HG02571 (cell line): Measurements from ENCODE around the gene RABGGTB.
"Not testable (repeated sequence)": the region's sequence is repeated elsewhere in the genome, so short reads cannot be mapped to it uniquely, and the experiment has no call there.

Source experiments
- ATAC-seq: cut with Tn5 transposase; IDR thresholded peaks from one replicate; pipeline ENCODE4 v1.9.1; 2021; ENCODE audit warnings: mild to moderate bottlenecking, moderate library complexity; ENCODE audit not compliant: unreplicated experiment

The RABGGTB gene

GRCh38 chr1:75785983-75786853 lies at the start of gene RABGGTB:
RABGGTB (plus strand) TSS chr1:75786256; CDS start chr1:75786272, 16 bp downstream.
- ATAC-seq, result peak; percentile 67

DNA sequence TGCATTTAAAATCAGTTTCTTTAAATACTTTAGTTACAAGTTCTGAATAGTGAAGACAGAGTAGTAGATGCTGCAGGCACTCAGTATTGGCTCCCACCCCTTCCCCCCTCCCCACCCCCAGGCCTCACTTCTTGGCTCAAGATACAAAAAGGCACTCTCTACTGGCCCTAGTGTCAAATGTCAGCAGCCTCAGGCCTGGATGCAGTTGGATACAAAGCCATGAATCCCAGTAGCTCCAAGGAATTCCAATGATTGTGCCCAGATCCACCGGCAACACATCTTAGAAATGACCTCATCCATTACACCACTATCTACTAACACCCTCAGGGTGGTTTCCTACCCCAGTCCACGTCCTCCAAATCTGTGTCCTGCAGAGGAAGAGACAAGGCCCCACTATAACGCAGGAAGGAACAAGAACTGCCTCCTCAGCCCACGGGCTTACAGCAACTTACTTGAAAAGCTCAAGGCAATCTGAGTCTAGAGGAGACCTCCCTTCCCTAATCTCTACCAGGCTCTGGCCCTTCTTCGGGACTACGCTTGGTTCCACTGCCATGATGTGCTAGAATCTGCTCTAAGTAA lies 43.9 kb upstream of the RABGGTB start:
- ATAC-seq, result no peak

- peak; percentile 42 for ATAC-seq
Observed at GRCh38 chr1:75745276-75745675, 40.8 kb upstream of the RABGGTB start.

- not testable (repeated sequence) for ATAC-seq
Observed at GRCh38 chr1:75757210-75757609, 28.8 kb upstream of the RABGGTB start.

- ATAC-seq, result not testable (repeated sequence)
Observed at GRCh38 chr1:75758543-75758942, 27.5 kb upstream of the RABGGTB start.

DNA sequence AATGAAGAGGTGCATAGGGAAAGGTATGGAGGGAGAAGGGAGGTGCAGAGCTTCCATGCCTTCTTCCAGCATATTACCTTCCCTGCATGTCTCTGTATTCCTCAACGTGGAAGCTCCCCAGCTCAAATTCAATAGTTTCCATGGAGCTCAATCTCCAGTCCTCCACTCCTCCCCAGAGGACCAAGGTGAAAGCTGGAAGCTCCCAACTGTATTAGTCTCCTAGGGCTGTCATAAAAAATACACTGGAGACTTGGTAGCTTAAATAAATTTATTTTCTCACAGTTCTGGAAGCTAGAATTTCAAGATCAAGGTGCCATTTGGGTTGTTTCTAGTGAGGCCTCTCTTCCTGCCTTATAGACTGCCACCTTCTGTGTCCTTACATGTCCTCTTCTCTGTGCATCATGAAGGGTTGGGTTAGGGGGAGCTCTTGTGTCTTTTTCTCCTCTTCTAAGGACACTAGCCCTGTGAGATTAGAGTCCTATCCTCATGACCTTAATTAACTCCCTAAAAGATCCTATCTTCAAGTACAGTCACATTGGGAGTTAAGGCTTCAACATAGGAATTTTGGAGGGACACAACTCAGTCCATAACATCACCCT lies 21.9 kb upstream of the RABGGTB start:
- ATAC-seq, result no peak

DNA sequence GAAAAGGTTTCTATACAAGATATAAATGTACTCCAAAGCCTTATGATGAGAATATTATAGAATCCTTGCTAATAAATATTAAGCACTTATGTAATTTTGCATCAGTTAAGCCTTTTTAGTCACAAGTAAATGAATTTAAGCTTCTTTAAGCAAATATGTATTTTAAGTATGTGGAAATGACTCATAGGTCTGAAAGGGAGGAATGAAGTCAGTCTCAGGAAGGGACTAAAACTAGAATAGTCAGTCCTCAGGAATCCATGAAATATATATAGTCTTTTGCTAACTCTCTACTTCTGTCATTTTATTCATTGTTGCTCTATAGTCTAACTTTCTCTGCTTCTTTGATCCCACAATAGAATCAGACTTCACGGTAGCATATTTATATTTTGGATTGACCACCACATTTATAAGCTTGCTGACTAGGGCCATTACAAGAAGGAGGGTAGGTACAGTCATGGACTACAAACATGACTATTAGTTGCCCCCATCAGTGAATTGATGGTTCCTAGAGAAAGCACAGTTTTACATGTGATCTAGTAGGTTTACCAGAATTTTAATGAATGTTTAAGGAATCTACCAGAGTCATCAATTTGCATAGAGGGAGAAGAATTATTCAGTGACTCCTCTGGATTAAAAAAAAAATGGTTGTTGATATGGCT lies 20.2 kb upstream of the RABGGTB start:
- ATAC-seq, result no peak

DNA sequence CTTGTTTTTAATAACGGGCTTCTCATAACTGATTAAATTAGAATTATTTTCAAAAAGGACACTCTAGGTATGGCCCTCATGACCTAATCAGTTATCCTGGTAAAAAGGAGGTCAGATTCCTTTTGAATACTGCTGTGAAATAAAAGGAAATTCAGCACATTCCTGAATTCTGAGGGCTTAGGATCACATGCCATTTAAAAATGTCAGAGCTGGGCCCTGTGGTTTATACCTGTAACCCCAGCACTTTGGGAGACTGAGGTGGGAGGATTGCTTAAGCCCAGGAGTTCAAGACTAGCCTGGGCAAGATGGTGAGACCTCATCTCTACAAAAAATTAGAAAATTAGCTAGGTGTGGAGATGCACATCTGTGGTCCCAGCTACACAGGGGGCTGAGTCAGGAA lies 18.0 kb upstream of the RABGGTB start:
- no peak for ATAC-seq

- ATAC-seq, result no peak
Observed at GRCh38 chr1:75770761-75771160, 15.3 kb upstream of the RABGGTB start.

DNA sequence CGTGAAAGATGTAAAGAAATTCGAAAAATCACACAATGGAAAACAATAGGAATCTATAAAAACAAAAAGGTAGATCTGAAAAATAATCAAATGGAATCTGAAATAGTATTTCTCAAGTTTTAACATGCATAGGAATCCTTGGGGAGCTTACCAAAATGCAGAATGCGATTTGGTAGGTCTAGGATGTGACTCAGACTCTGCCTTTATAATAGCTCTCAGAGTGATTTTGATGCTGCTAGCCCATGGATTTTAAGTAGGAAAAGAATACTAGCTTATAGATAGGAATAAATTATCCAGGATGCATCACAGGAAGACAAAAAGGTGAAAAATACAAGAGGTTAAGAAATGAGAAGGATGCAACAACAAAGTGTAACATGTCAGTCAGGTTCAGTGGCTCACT lies 14.1 kb upstream of the RABGGTB start:
- no peak for ATAC-seq

GRCh38 chr1:75777812-75778211 lies 8.2 kb upstream of the RABGGTB start:
- ATAC-seq, result not testable (repeated sequence)

GRCh38 chr1:75778694-75779093 lies 7.4 kb upstream of the RABGGTB start:
- ATAC-seq, result not testable (repeated sequence)

- ATAC-seq, result not testable (repeated sequence)
Observed at GRCh38 chr1:75780183-75780582, 5.9 kb upstream of the RABGGTB start.

- not testable (repeated sequence) for ATAC-seq
Observed at GRCh38 chr1:75783920-75784319, 2.1 kb upstream of the RABGGTB start.

GRCh38 chr1:75785320-75785982 lies 605 bp upstream of the RABGGTB start:
- peak; percentile 16 for ATAC-seq

DNA sequence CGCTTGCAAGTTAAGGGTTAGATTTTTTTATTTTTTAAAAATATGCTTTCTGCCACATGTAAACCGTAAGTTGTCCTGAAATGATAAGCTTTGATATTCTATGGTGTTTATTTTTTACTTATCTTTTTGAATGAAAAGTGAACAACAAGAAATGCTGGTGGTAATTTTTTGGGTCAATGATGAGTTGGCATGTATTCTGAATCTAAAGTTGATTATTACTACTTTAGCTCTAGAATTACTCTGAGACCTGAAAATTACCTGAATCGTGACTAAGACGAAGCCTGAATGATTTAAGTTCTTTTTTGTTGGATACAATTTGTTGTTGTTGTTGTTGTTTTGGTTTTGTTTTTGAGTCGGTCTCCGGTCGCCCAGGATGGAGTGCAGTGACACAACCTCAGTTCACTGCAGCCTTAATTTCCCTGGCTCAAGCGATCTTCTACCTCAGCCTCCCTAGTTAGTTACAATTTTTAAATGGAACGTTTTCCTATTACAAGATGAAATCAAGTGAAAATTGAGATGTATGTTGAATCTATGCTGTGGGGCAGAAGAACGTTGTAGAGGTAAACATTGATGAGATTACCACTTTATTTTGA lies 941 bp downstream of the RABGGTB start:
- no peak for ATAC-seq

DNA sequence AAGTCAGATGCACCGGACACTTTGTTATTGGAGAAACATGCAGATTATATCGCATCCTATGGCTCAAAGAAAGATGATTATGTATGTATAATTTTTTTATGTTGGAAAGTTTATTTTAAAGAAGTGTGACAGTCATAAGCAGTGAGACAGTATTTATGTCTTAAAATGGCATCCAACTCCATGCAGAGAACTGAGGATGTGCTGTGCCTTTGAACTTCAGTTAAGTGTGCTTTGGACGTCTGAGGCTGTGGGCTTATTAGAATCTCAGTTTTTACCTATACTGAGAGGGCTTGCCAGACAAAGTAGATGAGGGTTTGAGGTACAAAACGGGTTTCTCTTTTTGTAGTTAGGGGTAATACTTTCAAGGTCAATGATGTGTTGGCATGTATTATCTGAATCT lies 1.5 kb downstream of the RABGGTB start:
- no peak for ATAC-seq

DNA sequence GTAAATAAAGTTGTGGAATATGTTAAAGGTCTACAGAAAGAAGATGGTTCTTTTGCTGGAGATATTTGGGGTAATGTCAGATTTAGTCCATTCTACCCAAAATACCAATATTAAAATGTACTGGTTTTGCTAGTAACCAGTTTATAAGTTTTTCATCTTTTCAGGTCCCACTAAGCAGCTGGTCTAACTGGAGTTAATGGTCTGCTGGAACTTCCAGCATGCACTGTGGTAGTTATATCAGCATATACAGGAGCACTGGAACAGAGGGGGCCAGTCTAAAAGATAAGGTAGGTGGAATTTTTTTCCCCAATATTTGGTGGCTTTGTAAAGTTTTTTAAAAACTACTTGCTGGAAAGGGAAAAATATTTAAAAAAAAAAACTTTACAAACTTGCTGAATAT lies 3.9 kb downstream of the RABGGTB start:
- no peak for ATAC-seq

DNA sequence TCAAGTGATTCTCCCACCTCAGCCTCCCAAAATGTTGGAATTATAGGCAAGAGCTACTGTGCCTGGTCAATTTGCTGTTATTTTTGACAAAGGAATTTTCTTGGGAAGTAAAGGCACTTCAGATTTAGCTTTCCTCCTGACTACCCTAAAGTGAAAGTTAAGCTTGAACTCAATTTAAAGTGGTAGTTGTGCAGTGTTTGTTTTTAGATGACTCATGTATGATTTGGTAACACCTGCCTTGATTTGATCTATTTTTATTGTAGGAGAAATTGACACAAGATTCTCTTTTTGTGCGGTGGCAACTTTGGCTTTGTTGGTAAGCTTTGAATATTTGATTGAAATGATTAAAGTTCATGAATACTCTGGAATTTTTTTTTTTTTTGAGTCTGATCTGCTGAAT lies 5.0 kb downstream of the RABGGTB start:
- no peak for ATAC-seq

DNA sequence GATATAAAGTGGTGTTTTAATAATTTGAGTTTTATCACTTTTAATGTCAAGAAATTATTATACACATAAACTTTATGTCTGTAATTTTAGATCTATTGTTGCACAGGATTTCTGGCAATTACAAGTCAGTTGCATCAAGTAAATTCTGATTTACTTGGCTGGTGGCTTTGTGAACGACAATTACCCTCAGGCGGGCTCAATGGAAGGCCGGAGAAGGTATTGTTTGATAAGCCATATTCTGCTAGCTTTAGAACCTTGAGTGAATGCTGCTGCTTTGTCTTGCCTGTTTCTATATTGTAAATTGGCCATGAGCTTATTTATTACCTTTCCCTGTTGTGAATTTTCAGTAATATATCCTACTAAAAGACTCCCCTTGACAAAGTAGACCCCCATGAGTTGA lies 6.0 kb downstream of the RABGGTB start:
- ATAC-seq, result no peak

DNA sequence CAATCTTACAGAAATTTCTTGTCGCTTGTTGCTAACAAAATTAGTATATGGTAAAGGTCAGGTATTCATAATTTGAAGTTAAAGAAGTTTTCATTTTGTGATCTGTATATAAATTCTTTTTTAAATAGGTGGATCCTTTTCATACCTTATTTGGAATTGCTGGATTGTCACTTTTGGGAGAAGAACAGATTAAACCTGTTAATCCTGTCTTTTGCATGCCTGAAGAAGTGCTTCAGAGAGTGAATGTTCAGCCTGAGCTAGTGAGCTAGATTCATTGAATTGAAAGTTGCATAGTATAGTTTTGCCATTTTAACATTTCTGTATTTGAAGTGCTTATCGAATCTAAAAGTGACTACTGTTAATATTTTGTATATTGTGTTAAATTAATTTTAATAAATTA lies 8.3 kb downstream of the RABGGTB start:
- ATAC-seq, result no peak
